NT2/D1 (cell line): ENCODE data around the gene ENO1.

Source experiments
- SUZ12 ChIP-seq: IDR thresholded peaks from 2 replicates; pipeline ENCODE4 v1.6.1; 2011; ENCODE audit not compliant: insufficient read length, insufficient read depth; ENCODE audit errors: extremely low read depth
- ZNF274 ChIP-seq: IDR thresholded peaks from 2 replicates; pipeline ENCODE4 v1.6.1; 2011; ENCODE audit warnings: mild to moderate bottlenecking, low read depth, low read length

DNA sequence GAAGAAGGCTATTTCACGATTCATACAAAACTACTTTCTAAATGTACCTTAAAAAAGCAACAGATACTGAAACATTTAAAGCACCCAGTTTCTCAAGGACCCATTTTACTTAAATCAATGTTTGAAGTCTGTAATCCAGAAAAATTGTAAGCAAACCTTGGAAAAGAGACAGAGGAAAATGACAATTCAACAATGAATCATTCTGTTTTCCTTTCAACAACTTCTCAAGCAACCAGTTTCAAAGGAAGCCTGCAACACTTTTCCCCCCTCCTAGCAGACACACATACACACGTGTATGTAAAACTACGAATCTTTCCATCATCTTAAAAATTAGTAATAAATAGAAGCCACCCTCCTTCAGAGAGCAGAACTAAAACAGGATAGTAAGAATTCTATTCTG, 62.2 kb downstream of the ENO1 start:
- TF ChIP-seq ZNF274 (no peak), SUZ12 (no peak)
